NCI-H82 (cell line): ENCODE data around the gene IL1RAPL1.
"Not testable (repeated sequence)": the region's sequence is repeated elsewhere in the genome, so short reads cannot be mapped to it uniquely, and the experiment has no call there.

Experiments used
- DNase-seq: peaks from one replicate; lab custom pipeline; 2025; lab: John Stamatoyannopoulos, UW

The IL1RAPL1 gene

GRCh38 chrX:28787206-28787605 lies 200.0 kb downstream of the IL1RAPL1 start:
- no peak for DNase-seq

GRCh38 chrX:28800671-28801070 lies 213.4 kb downstream of the IL1RAPL1 start:
- not testable (repeated sequence) for DNase-seq

GRCh38 chrX:28802625-28803024 lies 215.4 kb downstream of the IL1RAPL1 start:
- no peak for DNase-seq

- DNase-seq, result no peak
Observed at GRCh38 chrX:28835991-28836390, 248.7 kb downstream of the IL1RAPL1 start.

- DNase-seq, result no peak
Observed at GRCh38 chrX:28843817-28844216, 256.6 kb downstream of the IL1RAPL1 start.

GRCh38 chrX:28847423-28847822 lies 260.2 kb downstream of the IL1RAPL1 start:
- DNase-seq, result no peak

- DNase-seq, result no peak
Observed at GRCh38 chrX:28848707-28849106, 261.5 kb downstream of the IL1RAPL1 start.

- DNase-seq, result no peak
Observed at GRCh38 chrX:28850955-28851354, 263.7 kb downstream of the IL1RAPL1 start.

GRCh38 chrX:28851871-28852270 lies 264.6 kb downstream of the IL1RAPL1 start:
- DNase-seq, result no peak

- DNase-seq, result no peak
Observed at GRCh38 chrX:28854637-28855036, 267.4 kb downstream of the IL1RAPL1 start.

- no peak for DNase-seq
Observed at GRCh38 chrX:28876408-28876807, 289.2 kb downstream of the IL1RAPL1 start.

GRCh38 chrX:28876901-28877300 lies 289.7 kb downstream of the IL1RAPL1 start:
- no peak for DNase-seq

GRCh38 chrX:28880136-28880535 lies 292.9 kb downstream of the IL1RAPL1 start:
- no peak for DNase-seq

GRCh38 chrX:28884823-28885222 lies 297.6 kb downstream of the IL1RAPL1 start:
- DNase-seq, result no peak

- DNase-seq, result no peak
Observed at GRCh38 chrX:28888416-28888815, 301.2 kb downstream of the IL1RAPL1 start.

GRCh38 chrX:28889591-28890090 lies 302.4 kb downstream of the IL1RAPL1 start:
- DNase-seq, result no peak

GRCh38 chrX:28901637-28902036 lies 314.4 kb downstream of the IL1RAPL1 start:
- DNase-seq, result no peak

- no peak for DNase-seq
Observed at GRCh38 chrX:28910487-28910886, 323.2 kb downstream of the IL1RAPL1 start.

GRCh38 chrX:28920153-28920943 lies 333.1 kb downstream of the IL1RAPL1 start:
- DNase-seq, result peak; percentile 34

GRCh38 chrX:28922106-28922505 lies 334.9 kb downstream of the IL1RAPL1 start:
- no peak for DNase-seq

GRCh38 chrX:28946846-28947245 lies 359.6 kb downstream of the IL1RAPL1 start:
- no peak for DNase-seq

GRCh38 chrX:28960063-28960462 lies 372.8 kb downstream of the IL1RAPL1 start:
- DNase-seq, result no peak

- no peak for DNase-seq
Observed at GRCh38 chrX:28966331-28966730, 379.1 kb downstream of the IL1RAPL1 start.

GRCh38 chrX:28969126-28969525 lies 381.9 kb downstream of the IL1RAPL1 start:
- no peak for DNase-seq
